ENCODE measurements around the gene FCN3. TPM values are rescaled to one million over a fixed set of nuclear protein-coding genes. Genes with fewer than 3 reads are reported as not detected.
A peak's percentile ranks its signal among the peaks of the same experiment; 100 is the strongest.
"Not testable (repeated sequence)": the region's sequence is repeated elsewhere in the genome, so short reads cannot be mapped to it uniquely, and the experiment has no call there.

FCN3 gene
- total and polyA plus RNA-seq, 9 donors: 0.20 to 1.7 (median 0.53) TPM; not detected in 2

DNA sequence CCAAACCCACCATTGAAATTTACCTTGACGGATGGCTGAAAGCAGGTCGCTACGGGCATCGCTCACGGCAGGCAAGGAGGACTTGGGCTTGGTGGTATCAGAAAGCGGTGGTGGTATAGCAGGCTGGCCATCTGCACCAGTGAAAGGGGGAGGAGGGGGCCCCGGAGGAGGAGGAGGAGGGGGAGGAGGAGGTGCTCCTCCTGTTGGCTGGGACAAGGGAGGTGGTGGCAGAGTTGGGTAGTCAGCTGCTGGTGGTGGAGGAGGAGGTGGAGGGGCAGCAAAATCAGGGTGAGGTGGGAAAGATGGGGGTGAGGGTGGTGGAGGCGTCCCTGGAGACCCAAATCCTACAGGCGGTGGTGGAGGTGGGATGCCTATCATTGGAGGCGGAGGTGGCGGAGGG lies 35.0 kb upstream of the FCN3 start:
- H3K36me3 ChIP-seq (ENCODE audit: control insufficient read depth, insufficient read depth, low read length): peaks cover 78% of the 10 kb centered on the region
- no peak overlapping the region for H3K27ac ChIP-seq (ENCODE audit: low read length)
- DNase-seq: no peak
- H3K4me1 ChIP-seq (ENCODE audit: control insufficient read depth, insufficient read depth, low read length): peaks cover 28% of the 10 kb centered on the region
- WGBS (ENCODE audit: insufficient coverage): 93% methylated on average over 9 of the region's 11 CpGs
- H3K9me3 ChIP-seq (replicated peaks; ENCODE audit: control insufficient read depth, low read depth, low read length): no peaks in the 10 kb centered on the region
- H3K27me3 ChIP-seq (ENCODE audit: control insufficient read depth, insufficient read depth, low read length): no peaks in the 10 kb centered on the region
- H3K4me3 ChIP-seq (ENCODE audit: low read length): no peak overlapping the region

DNA sequence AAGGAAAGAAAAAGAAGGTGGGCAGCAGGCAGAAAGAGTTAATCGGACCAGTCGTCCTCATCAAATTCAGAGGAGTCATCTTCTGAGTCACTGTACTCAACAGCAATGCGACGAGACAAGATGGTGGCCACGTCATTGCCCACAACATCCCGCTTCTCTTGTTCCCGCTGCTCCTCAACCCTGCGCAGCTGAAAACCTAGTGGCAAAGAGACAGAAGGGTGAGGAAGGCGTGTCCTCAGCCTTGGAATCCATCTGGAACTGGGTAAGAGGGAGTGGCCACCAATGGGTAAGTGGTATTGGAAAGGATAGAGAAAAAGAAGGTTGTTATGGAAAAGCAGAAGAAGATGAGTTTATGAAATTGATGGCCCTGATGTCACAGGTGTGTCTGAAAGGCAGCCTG lies 33.5 kb upstream of the FCN3 start:
- no peaks in the 10 kb centered on the region for H3K9me3 ChIP-seq (replicated peaks; ENCODE audit: control insufficient read depth, low read depth, low read length)
- H3K4me3 ChIP-seq (ENCODE audit: low read length): no peak overlapping the region
- H3K27ac ChIP-seq (ENCODE audit: low read length): peak overlapping the region; percentile 42
- no peaks in the 10 kb centered on the region for H3K27me3 ChIP-seq (ENCODE audit: control insufficient read depth, insufficient read depth, low read length)
- H3K36me3 ChIP-seq (ENCODE audit: control insufficient read depth, insufficient read depth, low read length): peaks cover 65% of the 10 kb centered on the region
- 95% methylated on average over 9 of the region's 9 CpGs for WGBS (ENCODE audit: insufficient coverage)
- no peak for DNase-seq
- peaks cover 42% of the 10 kb centered on the region for H3K4me1 ChIP-seq (ENCODE audit: control insufficient read depth, insufficient read depth, low read length)

DNA sequence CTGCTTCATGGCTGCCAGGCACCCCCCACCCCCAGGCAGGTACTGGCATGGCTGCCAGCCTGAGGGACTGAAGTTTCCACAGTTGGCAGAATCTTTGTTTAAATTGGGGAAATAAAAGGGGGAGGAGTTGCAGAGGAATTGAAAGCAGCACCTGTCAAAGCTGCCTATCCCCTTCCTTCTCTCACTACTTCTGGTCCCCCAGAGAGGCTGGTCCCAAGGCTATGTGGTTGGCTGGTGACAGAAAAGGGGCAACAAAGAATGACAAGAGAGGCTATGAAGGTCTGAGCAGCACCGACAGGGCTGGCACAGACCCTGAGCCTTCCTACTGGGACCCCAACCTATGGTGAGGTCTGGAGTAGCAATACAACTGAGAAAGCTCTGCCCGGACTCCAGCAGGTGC lies 32.2 kb upstream of the FCN3 start:
- not testable (repeated sequence) for DNase-seq; H3K9me3 ChIP-seq (replicated peaks; ENCODE audit: control insufficient read depth, low read depth, low read length); H3K4me3 ChIP-seq (ENCODE audit: low read length); H3K27me3 ChIP-seq (ENCODE audit: control insufficient read depth, insufficient read depth, low read length)
- H3K27ac ChIP-seq (ENCODE audit: low read length): peak overlapping the region; percentile 80
- peaks cover 54% of the 10 kb centered on the region for H3K4me1 ChIP-seq (ENCODE audit: control insufficient read depth, insufficient read depth, low read length)
- WGBS (ENCODE audit: insufficient coverage): 100% methylated on average over 1 of the region's 2 CpGs
- H3K36me3 ChIP-seq (ENCODE audit: control insufficient read depth, insufficient read depth, low read length): peaks cover 54% of the 10 kb centered on the region

DNA sequence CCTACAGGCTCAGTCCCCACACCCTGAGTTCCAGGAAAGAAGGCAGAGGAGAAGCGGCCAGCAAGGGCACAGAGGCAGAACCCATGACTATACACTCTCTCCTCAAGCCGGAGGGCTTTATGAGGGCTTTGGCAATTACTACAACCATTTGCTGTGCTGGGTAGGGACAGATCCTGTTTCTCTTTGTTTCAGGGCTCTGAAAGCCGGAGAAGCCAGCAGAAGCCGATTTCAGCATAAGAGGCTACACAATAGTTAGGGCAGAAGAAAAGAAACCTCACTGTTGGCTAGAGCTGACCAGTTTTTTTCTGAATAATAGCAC lies 31.7 kb upstream of the FCN3 start:
- DNase-seq: no peak
- Histone ChIP-seq H3K27me3 (ENCODE audit: control insufficient read depth, insufficient read depth, low read length) (no peaks in the 10 kb centered on the region), H3K36me3 (ENCODE audit: control insufficient read depth, insufficient read depth, low read length) (peaks cover 51% of the 10 kb centered on the region), H3K4me3 (ENCODE audit: low read length) (no peak overlapping the region), H3K27ac (ENCODE audit: low read length) (peak overlapping the region; percentile 80), H3K9me3 (replicated peaks; ENCODE audit: control insufficient read depth, low read depth, low read length) (no peaks in the 10 kb centered on the region), H3K4me1 (ENCODE audit: control insufficient read depth, insufficient read depth, low read length) (peaks cover 59% of the 10 kb centered on the region)
- WGBS (ENCODE audit: insufficient coverage): 30% methylated on average over 2 of the region's 4 CpGs

DNA sequence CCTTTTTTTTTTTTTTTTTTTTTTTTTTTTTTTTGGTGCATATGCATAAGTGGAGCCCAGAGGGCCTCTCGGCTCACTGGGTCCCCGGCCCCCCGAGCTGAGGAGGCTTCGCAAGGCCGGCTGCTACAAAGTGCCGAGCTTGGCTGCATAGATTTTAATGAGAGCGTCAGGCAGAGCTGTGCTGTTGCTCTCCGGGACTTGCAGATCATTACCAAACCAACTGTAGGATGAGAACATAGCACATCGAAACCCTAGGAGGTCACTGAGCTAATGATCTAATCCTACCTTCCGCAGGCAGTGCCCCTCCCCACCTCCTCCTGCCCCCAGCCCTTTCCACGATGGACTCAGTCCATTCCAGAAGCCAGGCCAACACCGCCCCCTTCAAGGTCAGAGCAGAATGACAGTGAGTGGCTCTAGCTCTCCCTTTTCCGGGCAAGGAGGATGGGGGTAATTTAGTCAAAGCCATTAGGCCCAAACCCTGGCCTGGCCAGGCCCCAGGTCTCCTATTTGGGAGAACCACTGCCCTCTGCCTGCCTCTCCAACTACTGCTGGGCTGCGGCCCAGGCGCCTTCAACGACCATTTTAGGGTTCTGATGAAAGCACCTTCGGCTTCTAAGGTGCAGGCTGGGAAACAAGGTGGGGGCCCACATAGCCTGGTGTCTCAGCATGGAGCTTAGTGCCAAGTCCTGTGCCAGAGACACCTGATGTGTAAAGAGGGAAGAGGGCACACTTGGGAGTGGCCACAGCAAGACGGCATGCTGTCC lies 31.2 kb upstream of the FCN3 start:
- Histone ChIP-seq H3K4me1 (ENCODE audit: control insufficient read depth, insufficient read depth, low read length) (peaks cover 61% of the 10 kb centered on the region), H3K27ac (ENCODE audit: low read length) (peak overlapping the region; percentile 80), H3K36me3 (ENCODE audit: control insufficient read depth, insufficient read depth, low read length) (peaks cover 45% of the 10 kb centered on the region)
- WGBS (ENCODE audit: insufficient coverage): 36% methylated on average over 9 of the region's 18 CpGs
- not testable (repeated sequence) for H3K4me3 ChIP-seq (ENCODE audit: low read length); H3K9me3 ChIP-seq (replicated peaks; ENCODE audit: control insufficient read depth, low read depth, low read length); DNase-seq; H3K27me3 ChIP-seq (ENCODE audit: control insufficient read depth, insufficient read depth, low read length)

DNA sequence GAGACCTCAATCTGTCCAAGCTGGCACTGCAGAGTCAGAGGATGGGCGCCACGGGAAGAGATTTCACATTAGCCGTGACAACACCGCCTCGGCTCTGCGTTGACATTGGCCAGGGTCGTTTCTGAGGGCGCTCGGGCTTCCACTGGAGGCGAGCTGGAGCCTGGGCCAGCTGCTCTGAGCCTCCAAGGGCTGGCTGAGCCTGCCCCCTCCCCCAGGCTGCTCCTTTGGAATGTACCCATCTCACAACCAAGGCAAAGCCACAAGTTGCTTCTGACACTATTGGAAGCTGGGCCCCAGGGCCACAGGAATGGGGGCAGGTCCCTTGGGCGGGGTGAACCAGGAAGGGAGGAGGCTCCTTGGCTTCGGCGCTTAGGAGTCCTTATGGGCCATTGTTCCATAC lies 30.4 kb upstream of the FCN3 start:
- WGBS (ENCODE audit: insufficient coverage): 40% methylated on average over 4 of the region's 13 CpGs
- Histone ChIP-seq H3K4me1 (ENCODE audit: control insufficient read depth, insufficient read depth, low read length) (peaks cover 66% of the 10 kb centered on the region), H3K4me3 (ENCODE audit: low read length) (no peak overlapping the region), H3K9me3 (replicated peaks; ENCODE audit: control insufficient read depth, low read depth, low read length) (no peaks in the 10 kb centered on the region), H3K36me3 (ENCODE audit: control insufficient read depth, insufficient read depth, low read length) (peaks cover 38% of the 10 kb centered on the region), H3K27me3 (ENCODE audit: control insufficient read depth, insufficient read depth, low read length) (no peaks in the 10 kb centered on the region), H3K27ac (ENCODE audit: low read length) (peak overlapping the region; percentile 80)
- no peak for DNase-seq

DNA sequence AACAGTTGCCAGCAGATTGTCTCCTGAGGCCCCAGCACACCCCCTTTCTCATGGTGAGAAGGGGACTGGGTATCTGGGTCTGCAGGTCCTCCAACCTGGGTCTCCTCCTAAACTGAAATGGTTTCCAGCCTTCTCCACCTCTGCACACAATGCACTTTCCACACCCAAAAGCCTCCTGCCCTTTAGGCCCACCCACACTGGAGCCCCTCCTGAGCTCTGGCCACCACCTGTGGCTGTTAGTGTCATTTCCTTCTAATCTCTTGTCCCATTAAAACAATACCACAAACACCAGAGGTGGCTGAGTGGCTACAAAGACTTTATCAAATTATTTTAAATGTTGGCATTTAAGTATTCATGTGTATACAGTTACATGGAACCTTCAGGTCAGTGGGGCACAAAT lies 29.3 kb upstream of the FCN3 start:
- DNase-seq: no peak
- Histone ChIP-seq H3K36me3 (ENCODE audit: control insufficient read depth, insufficient read depth, low read length) (peaks cover 29% of the 10 kb centered on the region), H3K9me3 (replicated peaks; ENCODE audit: control insufficient read depth, low read depth, low read length) (no peaks in the 10 kb centered on the region), H3K27ac (ENCODE audit: low read length) (peak overlapping the region; percentile 80), H3K27me3 (ENCODE audit: control insufficient read depth, insufficient read depth, low read length) (no peaks in the 10 kb centered on the region), H3K4me3 (ENCODE audit: low read length) (no peak overlapping the region), H3K4me1 (ENCODE audit: control insufficient read depth, insufficient read depth, low read length) (peaks cover 78% of the 10 kb centered on the region)

DNA sequence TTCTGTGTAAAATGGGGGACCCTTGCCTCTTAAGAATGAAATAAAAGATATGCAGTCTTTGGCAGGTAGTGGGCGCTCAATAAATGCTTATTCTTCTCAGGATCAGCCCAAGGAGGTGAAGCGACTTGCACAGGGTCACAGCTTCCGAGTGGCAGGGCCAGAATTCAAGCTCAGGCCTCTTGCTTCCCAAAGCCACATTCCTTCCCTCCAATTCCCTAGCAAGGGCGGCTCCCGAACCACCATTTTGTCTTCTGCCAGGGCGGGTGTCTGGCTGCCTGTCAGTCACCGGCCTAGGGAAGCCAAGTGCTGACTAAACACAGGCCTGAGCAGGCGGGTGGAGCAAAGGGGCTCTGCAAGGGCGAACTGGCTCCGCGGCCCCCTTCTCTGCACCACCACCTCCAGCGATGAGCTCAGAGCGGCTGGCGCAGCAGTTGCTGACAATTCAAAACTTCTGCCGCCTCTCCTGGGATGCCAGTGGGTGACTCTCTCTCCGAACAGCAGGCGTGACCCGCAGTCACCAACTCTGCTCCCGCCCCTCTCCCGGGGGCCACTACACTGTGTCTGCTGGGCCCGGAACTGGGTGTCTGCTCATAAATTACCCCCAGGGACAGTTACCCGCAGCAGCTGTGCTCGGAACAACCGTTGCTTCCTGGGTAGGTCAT lies 28.6 kb upstream of the FCN3 start:
- DNase-seq: peak; percentile 92
- no peak overlapping the region for H3K4me3 ChIP-seq (ENCODE audit: low read length)
- peaks cover 85% of the 10 kb centered on the region for H3K4me1 ChIP-seq (ENCODE audit: control insufficient read depth, insufficient read depth, low read length)
- no peaks in the 10 kb centered on the region for H3K27me3 ChIP-seq (ENCODE audit: control insufficient read depth, insufficient read depth, low read length)
- WGBS (ENCODE audit: insufficient coverage): 9% methylated on average over 24 of the region's 24 CpGs
- no peaks in the 10 kb centered on the region for H3K9me3 ChIP-seq (replicated peaks; ENCODE audit: control insufficient read depth, low read depth, low read length)
- peaks cover 22% of the 10 kb centered on the region for H3K36me3 ChIP-seq (ENCODE audit: control insufficient read depth, insufficient read depth, low read length)
- H3K27ac ChIP-seq (ENCODE audit: low read length): peak overlapping the region; percentile 80

DNA sequence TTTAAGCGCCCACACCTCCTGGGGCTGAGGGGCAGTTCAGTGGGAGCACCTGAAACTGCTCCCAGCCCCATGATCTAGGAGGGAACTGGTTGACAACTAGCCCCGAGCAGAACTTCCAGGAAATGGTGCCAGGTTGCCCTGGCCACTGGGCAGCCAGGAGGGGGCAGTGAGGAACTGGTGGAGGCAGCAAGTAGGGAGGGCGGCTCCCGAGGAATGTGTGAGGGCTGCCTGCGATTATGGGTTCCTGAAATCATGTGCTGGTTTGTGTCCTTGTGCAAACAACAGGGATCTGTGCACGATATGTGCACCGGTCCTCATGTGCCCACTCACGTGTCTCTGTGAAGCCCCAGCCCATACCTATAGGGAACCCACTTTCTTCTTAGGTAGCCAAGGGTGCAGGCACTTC lies 27.7 kb upstream of the FCN3 start:
- Histone ChIP-seq H3K4me3 (ENCODE audit: low read length) (no peak overlapping the region), H3K9me3 (replicated peaks; ENCODE audit: control insufficient read depth, low read depth, low read length) (no peaks in the 10 kb centered on the region), H3K36me3 (ENCODE audit: control insufficient read depth, insufficient read depth, low read length) (peaks cover 14% of the 10 kb centered on the region), H3K27me3 (ENCODE audit: control insufficient read depth, insufficient read depth, low read length) (no peaks in the 10 kb centered on the region), H3K27ac (ENCODE audit: low read length) (peak overlapping the region; percentile 80), H3K4me1 (ENCODE audit: control insufficient read depth, insufficient read depth, low read length) (peaks cover 91% of the 10 kb centered on the region)
- peak; percentile 78 for DNase-seq
- WGBS (ENCODE audit: insufficient coverage): 46% methylated on average over 5 of the region's 8 CpGs

DNA sequence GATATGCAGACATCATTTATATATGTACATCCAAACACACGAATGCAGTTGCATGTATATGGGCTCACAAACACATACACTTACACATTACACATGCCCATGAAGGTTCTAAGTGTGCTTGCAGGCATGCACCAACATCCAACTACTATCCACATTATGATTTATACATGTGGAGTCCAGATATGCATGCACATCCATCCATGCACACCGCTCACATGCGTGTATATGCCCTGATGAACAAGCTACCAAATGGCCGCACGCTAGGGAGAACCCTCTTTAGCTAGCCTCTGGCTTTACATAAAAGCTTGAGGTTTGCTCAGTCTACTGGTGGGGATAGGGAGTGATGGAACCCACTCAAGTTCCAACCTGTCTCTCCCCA lies 26.3 kb upstream of the FCN3 start:
- H3K4me3 ChIP-seq (ENCODE audit: low read length): no peak overlapping the region
- no peak overlapping the region for H3K27ac ChIP-seq (ENCODE audit: low read length)
- no peak for DNase-seq
- no peaks in the 10 kb centered on the region for H3K9me3 ChIP-seq (replicated peaks; ENCODE audit: control insufficient read depth, low read depth, low read length)
- WGBS (ENCODE audit: insufficient coverage): 94% methylated on average over 2 of the region's 5 CpGs
- peaks cover 87% of the 10 kb centered on the region for H3K4me1 ChIP-seq (ENCODE audit: control insufficient read depth, insufficient read depth, low read length)
- H3K27me3 ChIP-seq (ENCODE audit: control insufficient read depth, insufficient read depth, low read length): no peaks in the 10 kb centered on the region
- H3K36me3 ChIP-seq (ENCODE audit: control insufficient read depth, insufficient read depth, low read length): peaks cover 7% of the 10 kb centered on the region
